Raji (cell line): ENCODE results near the gene SNORC.

Source experiments
- POLR2A ChIP-seq: IDR thresholded peaks from 2 replicates; pipeline ENCODE4 v1.6.1; 2011; ENCODE audit warnings: low read depth, low read length, control low read depth; ENCODE audit not compliant: insufficient read depth

The SNORC gene

GRCh38 chr2:232861353-232861752 lies 8.7 kb upstream of the SNORC start:
- no peak for TF ChIP-seq POLR2A

GRCh38 chr2:232863996-232864395 lies 6.1 kb upstream of the SNORC start:
- no peak for TF ChIP-seq POLR2A

GRCh38 chr2:232865165-232865564 lies 4.9 kb upstream of the SNORC start:
- no peak for TF ChIP-seq POLR2A

- no peak for TF ChIP-seq POLR2A
Measured at GRCh38 chr2:232866104-232866503, 4.0 kb upstream of the SNORC start.

GRCh38 chr2:232869138-232870017 lies 686 bp upstream of the SNORC start:
- TF ChIP-seq POLR2A: no peak

- TF ChIP-seq POLR2A: no peak
Measured at GRCh38 chr2:232870766-232871371, 805 bp downstream of the SNORC start.

GRCh38 chr2:232871418-232871834 lies 1.4 kb downstream of the SNORC start:
- no peak for TF ChIP-seq POLR2A

GRCh38 chr2:232871835-232872736 lies 2.0 kb downstream of the SNORC start:
- no peak for TF ChIP-seq POLR2A

GRCh38 chr2:232872826-232873225 lies 2.8 kb downstream of the SNORC start:
- no peak for TF ChIP-seq POLR2A

- TF ChIP-seq POLR2A: no peak
Measured at GRCh38 chr2:232873292-232873908, 3.3 kb downstream of the SNORC start.

GRCh38 chr2:232873909-232874641 lies 4.0 kb downstream of the SNORC start:
- no peak for TF ChIP-seq POLR2A

GRCh38 chr2:232874677-232875223 lies 4.7 kb downstream of the SNORC start:
- TF ChIP-seq POLR2A: no peak

GRCh38 chr2:232875256-232876121 lies 5.4 kb downstream of the SNORC start:
- TF ChIP-seq POLR2A: no peak
